Ishikawa (cell line): ENCODE data around the gene KIF3C.

ENCODE experiments used
- EGR1 ChIP-seq: IDR thresholded peaks from 2 replicates; pipeline ENCODE4 v1.6.1; 2012
- FOXM1 ChIP-seq: IDR thresholded peaks from 2 replicates; pipeline ENCODE4 v1.6.1; 2012; ENCODE audit warnings: low read depth, borderline replicate concordance
- MAX ChIP-seq: IDR thresholded peaks from 2 replicates; pipeline ENCODE4 v1.6.1; 2012

Gene KIF3C

GRCh38 chr2:25877431-25878360 is 104.6 kb downstream of the KIF3C start:
- TF ChIP-seq FOXM1 (0 out of 2 replicates have a peak, but pooled peaks have one; percentile 17), EGR1 (no peak), MAX (peak; percentile 40; the same call in 1 of the 2 replicates)
